SK-N-SH treated with all-trans-retinoic acid at 6 μM for 48 hours (cell line): ENCODE results near the gene AKAP13.

ENCODE experiments used
- ATAC-seq: fragments of 200-7000 bp; cut with Tn5 transposase; 3 replicates; pipeline ENCODE4 v1.9.1; 2020; ENCODE audit warnings: mild to moderate bottlenecking, moderate library complexity
- ARNTL ChIP-seq: fragments of 450-650 bp; formaldehyde crosslinking; IDR thresholded peaks from 2 replicates; pipeline ENCODE4 v1.5.0; 2020; ENCODE audit warnings: low read depth, mild to moderate bottlenecking, moderate library complexity, borderline replicate concordance
- CREB5 ChIP-seq: fragments of 250-450 bp; sonication (Bioruptor Pico); IDR thresholded peaks from 2 replicates; pipeline ENCODE4 v1.5.1; 2020; ENCODE audit warnings: low read depth, mild to moderate bottlenecking, moderate library complexity
- CSRNP3 ChIP-seq: fragments of 250-450 bp; sonication (Bioruptor Pico); IDR thresholded peaks from 2 replicates; pipeline ENCODE4 v1.5.1; 2021; ENCODE audit warnings: mild to moderate bottlenecking, moderate library complexity
- ESRRG ChIP-seq: fragments of 250-450 bp; sonication (Bioruptor Pico); IDR thresholded peaks from 2 replicates; pipeline ENCODE4 v1.6.1; 2021; ENCODE audit warnings: mild to moderate bottlenecking
- GLIS3 ChIP-seq: fragments of 250-450 bp; sonication (Bioruptor Pico); IDR thresholded peaks from 2 replicates; pipeline ENCODE4 v1.5.0; 2020; ENCODE audit warnings: mild to moderate bottlenecking, moderate library complexity
- ISL1 ChIP-seq: fragments of 250-450 bp; sonication (Bioruptor Pico); IDR thresholded peaks from 2 replicates; pipeline ENCODE4 v2.1.2; 2022; ENCODE audit warnings: mild to moderate bottlenecking, moderate library complexity
- OSR1 ChIP-seq: fragments of 250-450 bp; sonication (Bioruptor Pico); IDR thresholded peaks from 2 replicates; pipeline ENCODE4 v1.8.0; 2022; ENCODE audit warnings: moderate library complexity, mild to moderate bottlenecking, inconsistent platforms
- PPARA ChIP-seq: fragments of 250-450 bp; sonication (Bioruptor Pico); IDR thresholded peaks from 2 replicates; pipeline ENCODE4 v1.5.0; 2020; ENCODE audit warnings: mild to moderate bottlenecking, borderline replicate concordance
- RARB ChIP-seq: fragments of 250-450 bp; sonication (Bioruptor Pico); IDR thresholded peaks from 2 replicates; pipeline ENCODE4 v1.8.0; 2021; ENCODE audit warnings: mild to moderate bottlenecking, moderate library complexity
- SNAI2 ChIP-seq: fragments of 250-450 bp; sonication (Bioruptor Pico); IDR thresholded peaks from 2 replicates; pipeline ENCODE4 v1.5.0; 2020; ENCODE audit warnings: mild to moderate bottlenecking, moderate library complexity
- TOX ChIP-seq: fragments of 250-450 bp; sonication (Bioruptor Pico); IDR thresholded peaks from 2 replicates; pipeline ENCODE4 v1.8.0; 2021; ENCODE audit warnings: mild to moderate bottlenecking, moderate library complexity, borderline replicate concordance
- TSHZ2 ChIP-seq: fragments of 250-450 bp; sonication (Bioruptor Pico); IDR thresholded peaks from 2 replicates; pipeline ENCODE4 v1.5.0; 2020; ENCODE audit warnings: mild to moderate bottlenecking, moderate library complexity
- ZC3H10 ChIP-seq: fragments of 250-450 bp; sonication (Bioruptor Pico); IDR thresholded peaks from 2 replicates; pipeline ENCODE4 v1.5.1; 2021; ENCODE audit warnings: mild to moderate bottlenecking, moderate library complexity
- ZNF70 ChIP-seq: fragments of 450-650 bp; formaldehyde crosslinking; IDR thresholded peaks from 2 replicates; pipeline ENCODE4 v1.5.0; 2020; ENCODE audit warnings: mild to moderate bottlenecking, moderate library complexity
- ZNF8 ChIP-seq: fragments of 450-650 bp; formaldehyde crosslinking; IDR thresholded peaks from 2 replicates; pipeline ENCODE4 v1.5.0; 2020; ENCODE audit warnings: mild to moderate bottlenecking, moderate library complexity
- TF ChIP-seq, protein P1 (sequence below): fragments of 250-450 bp; sonication (Bioruptor Pico); IDR thresholded peaks from 2 replicates; pipeline ENCODE4 v1.8.0; 2021; ENCODE audit warnings: low read depth, mild to moderate bottlenecking, moderate library complexity, borderline replicate concordance
- TF ChIP-seq, protein P2 (sequence below): fragments of 250-450 bp; sonication (Bioruptor Pico); IDR thresholded peaks from 2 replicates; pipeline ENCODE4 v1.8.0; 2020; ENCODE audit warnings: mild to moderate bottlenecking, moderate library complexity, borderline replicate concordance

AKAP13 gene

GRCh38 chr15:85725019-85725418, 344.6 kb downstream of the AKAP13 start:
- ATAC-seq: no peak
- TF ChIP-seq TSHZ2 (no peak), SNAI2 (no peak), ESRRG (CRISPR knock-in tag) (no peak), ARNTL (no peak), CSRNP3 (CRISPR knock-in tag) (no peak), OSR1 (CRISPR knock-in tag) (no peak), RARB (CRISPR knock-in tag) (no peak), TOX (no peak), PPARA (CRISPR knock-in tag) (no peak), CREB5 (no peak), ZNF70 (CRISPR knock-in tag) (no peak), ZC3H10 (CRISPR knock-in tag) (no peak), GLIS3 (CRISPR knock-in tag) (no peak), ZNF8 (no peak)
- TF ChIP-seq, protein P1, sequence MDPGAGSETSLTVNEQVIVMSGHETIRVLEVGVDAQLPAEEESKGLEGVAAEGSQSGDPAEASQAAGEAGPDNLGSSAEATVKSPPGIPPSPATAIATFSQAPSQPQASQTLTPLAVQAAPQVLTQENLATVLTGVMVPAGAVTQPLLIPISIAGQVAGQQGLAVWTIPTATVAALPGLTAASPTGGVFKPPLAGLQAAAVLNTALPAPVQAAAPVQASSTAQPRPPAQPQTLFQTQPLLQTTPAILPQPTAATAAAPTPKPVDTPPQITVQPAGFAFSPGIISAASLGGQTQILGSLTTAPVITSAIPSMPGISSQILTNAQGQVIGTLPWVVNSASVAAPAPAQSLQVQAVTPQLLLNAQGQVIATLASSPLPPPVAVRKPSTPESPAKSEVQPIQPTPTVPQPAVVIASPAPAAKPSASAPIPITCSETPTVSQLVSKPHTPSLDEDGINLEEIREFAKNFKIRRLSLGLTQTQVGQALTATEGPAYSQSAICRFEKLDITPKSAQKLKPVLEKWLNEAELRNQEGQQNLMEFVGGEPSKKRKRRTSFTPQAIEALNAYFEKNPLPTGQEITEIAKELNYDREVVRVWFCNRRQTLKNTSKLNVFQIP (CRISPR knock-in tag): no peak
- TF ChIP-seq, protein P2, sequence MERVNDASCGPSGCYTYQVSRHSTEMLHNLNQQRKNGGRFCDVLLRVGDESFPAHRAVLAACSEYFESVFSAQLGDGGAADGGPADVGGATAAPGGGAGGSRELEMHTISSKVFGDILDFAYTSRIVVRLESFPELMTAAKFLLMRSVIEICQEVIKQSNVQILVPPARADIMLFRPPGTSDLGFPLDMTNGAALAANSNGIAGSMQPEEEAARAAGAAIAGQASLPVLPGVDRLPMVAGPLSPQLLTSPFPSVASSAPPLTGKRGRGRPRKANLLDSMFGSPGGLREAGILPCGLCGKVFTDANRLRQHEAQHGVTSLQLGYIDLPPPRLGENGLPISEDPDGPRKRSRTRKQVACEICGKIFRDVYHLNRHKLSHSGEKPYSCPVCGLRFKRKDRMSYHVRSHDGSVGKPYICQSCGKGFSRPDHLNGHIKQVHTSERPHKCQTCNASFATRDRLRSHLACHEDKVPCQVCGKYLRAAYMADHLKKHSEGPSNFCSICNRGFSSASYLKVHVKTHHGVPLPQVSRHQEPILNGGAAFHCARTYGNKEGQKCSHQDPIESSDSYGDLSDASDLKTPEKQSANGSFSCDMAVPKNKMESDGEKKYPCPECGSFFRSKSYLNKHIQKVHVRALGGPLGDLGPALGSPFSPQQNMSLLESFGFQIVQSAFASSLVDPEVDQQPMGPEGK (CRISPR knock-in tag): no peak

DNA sequence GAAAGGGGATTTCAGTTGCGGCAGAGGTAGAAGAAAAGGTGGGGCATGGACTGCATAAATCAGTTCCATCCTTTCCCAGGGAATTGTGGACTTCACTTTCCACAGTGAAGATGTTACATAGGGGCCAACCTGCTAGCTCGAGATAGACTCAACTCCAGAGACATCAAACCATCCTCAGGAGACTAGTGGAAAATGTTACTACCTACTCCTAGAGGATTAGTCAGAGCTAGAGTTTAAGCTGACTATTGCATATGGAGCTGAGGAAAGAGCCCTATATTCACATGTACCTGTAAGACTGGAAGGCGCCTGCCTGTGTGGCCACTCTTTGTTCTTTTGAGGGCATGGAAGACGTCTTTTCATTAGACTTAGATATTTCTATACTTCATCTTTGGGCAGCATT, 345.2 kb downstream of the AKAP13 start:
- TF ChIP-seq ZNF8 (no peak), ARNTL (no peak), GLIS3 (CRISPR knock-in tag) (no peak), RARB (CRISPR knock-in tag) (no peak), PPARA (CRISPR knock-in tag) (no peak), CSRNP3 (CRISPR knock-in tag) (no peak)
- TF ChIP-seq, protein P2 (CRISPR knock-in tag): no peak
- ATAC-seq: no peak

GRCh38 chr15:85726454-85726853, 346.1 kb downstream of the AKAP13 start:
- TF ChIP-seq ARNTL (no peak), ISL1 (CRISPR knock-in tag) (0 out of 2 replicates have a peak, but pooled peaks have one; percentile 5)
- TF ChIP-seq, all 23 proteins: peak for 1
- no peak for ATAC-seq
